Activated CD4-positive, alpha-beta T cell treated with anti-CD3 and anti-CD28 coated beads for 48 hours (primary cell): Measurements from ENCODE around the gene CDC34.
"Not testable (repeated sequence)": the region's sequence is repeated elsewhere in the genome, so short reads cannot be mapped to it uniquely, and the experiment has no call there.

ENCODE experiments used
- DNase-seq: peaks from one replicate; pipeline ENCODE4 v3.0.0-alpha.2; 2020

CDC34 gene

DNA sequence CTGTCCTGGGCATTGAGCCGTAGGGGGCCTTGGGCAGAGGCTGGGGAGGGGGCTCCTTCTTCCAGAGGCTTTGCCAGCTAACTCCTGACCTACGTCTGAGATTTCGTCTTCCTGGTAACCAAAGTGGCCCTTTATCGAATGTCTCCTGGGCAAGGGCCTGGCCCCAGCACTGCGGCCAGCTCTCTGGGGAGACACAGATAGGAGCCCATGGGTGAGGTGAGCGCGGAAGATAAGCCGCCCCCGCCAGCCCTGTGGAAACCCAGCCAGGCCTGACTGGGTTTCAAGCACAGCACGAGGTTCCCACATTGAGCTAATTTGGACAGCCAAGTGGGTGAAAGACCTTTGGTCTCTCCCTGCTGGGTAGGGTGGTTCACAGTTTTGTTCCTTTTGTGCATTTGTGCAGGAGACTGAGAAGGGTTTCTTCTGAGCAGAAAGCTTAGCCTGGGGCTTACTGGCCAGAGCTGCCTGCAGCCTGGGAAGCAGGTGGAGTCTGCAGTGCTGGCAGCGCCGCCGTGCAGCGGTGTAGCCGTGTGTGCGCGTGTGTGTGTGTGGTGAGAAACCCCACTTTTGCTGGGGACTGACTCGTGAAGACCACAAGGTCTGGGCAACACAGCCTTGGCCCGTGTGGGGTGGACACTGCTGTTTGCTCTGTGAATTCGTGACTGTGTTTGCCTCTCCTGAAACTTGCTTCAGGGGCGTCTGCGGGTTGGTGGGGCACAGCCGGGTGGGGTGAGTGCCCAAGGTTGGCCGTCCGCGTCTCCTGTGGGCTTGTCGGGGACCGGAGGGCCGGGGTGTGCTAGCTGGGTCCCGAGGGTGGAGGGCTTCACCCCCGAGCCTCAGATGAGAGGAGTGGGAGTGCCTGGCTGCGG is 43.3 kb downstream of the CDC34 start:
- no peak for DNase-seq

DNA sequence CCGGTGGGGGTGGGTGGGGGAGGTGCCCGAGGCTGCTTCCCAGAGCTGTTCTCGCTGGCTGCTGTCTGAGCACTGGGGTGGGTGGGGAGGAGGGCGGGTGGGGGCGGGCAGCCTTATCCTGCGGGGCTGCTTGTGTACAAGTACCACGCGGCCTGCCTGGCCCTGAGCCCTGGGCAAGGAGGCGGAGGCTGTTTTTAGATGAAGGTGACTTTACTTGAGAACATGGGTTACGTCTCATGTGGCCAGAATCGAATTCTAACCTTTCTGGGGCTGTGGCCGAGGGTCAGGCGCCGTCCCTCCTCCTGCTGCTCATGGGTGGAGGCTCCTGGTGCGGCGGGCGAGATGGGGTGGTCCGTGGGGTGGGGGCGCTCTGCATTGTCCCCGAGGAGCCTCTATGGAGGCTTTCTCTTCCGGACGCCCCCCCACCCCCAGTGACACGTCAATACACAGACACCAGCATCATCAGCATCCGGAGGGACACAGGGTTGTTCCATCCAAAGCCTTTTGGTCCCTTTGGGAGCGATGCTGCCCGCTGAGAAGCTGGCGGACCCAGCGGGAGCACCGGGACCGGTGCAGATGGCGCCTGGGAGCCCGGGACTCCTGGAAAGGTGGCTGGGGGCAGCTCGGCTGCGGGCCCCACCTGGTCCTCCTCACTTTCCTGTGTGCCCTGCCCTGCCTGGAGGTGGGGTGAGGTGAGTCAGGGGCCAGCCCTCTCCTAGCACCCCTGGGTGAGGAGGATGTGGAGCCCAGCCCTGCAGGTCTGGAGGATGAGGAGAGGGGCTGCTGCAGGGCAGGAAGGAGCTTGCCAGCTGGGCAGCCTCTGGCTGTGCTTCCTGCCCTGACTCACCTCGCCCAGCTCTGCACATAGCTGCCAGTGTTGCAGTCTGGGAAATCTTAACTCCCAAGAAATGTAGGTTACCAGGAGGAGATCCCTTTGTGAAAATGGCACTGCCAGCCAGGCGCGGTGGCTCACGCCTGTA is 44.3 kb downstream of the CDC34 start:
- DNase-seq, result no peak

DNA sequence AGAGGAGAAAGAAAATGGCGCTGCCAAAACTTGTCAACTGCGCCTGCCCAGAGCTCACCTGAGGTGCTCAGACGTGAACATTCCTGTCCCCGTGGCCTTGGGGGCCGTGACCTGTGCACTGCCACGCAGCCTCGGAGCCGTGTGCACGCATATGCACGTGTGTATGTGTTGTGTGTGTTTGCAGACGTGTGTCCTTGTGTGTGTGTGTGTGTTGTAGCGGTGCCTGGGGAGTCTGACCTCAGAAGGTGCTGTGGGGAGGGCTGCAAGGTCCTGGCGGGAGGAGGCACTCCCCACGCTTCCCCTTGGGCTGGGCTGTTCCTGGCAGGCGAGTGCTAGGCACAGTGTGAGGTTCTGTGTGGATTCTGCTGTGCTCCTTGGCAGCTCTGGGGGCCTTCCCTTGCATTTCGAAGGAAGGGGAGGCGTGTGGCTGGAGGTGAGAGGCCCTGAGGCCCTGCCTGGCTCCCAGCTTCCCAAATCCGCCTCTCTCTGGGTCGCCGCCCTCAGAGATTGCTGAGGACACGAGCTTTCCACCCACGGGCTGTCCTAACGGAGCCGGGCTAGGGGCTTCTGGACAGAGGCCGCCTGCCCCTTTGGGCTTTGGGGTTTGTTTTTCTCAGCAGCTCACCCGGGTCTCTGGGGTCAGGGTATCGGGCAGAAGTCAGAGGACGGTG is 45.3 kb downstream of the CDC34 start:
- no peak for DNase-seq

DNA sequence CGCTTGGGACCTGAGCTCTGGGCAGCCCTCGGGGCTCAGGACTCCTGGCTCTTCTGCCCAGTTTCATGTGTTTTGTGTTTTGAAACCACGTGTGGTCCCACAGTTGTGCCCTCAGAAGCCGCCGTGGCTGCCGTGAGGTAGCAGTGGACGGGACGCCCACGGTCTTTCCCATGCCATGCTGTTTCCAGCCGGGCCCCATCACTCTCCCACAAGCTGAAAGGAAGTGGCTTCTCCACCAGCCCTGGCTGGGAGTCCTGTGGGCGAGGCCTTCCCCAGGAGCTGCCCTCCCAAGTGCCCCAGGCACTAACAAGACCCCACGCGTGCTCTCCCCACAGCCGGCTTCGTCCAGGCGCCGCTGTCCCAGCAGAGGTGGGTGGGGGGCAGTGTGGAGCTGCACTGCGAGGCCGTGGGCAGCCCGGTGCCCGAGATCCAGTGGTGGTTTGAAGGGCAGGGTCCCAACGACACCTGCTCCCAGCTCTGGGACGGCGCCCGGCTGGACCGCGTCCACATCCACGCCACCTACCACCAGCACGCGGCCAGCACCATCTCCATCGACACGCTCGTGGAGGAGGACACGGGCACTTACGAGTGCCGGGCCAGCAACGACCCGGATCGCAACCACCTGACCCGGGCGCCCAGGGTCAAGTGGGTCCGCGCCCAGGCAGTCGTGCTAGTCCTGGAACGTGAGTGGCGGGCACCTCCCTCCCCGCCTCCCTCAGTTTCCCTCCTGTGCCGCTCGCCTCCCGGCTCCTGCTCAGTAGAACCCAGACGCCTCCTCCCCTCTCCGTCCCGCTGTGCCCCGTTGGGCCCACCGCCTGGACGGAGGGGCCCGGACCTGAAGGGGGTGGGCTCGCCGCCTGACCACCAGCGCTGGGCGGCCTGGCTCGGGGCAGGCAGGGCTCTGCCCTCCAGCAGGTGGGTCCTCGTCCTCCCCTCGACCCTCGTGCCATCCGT is 46.2 kb downstream of the CDC34 start:
- DNase-seq, result no peak

DNA sequence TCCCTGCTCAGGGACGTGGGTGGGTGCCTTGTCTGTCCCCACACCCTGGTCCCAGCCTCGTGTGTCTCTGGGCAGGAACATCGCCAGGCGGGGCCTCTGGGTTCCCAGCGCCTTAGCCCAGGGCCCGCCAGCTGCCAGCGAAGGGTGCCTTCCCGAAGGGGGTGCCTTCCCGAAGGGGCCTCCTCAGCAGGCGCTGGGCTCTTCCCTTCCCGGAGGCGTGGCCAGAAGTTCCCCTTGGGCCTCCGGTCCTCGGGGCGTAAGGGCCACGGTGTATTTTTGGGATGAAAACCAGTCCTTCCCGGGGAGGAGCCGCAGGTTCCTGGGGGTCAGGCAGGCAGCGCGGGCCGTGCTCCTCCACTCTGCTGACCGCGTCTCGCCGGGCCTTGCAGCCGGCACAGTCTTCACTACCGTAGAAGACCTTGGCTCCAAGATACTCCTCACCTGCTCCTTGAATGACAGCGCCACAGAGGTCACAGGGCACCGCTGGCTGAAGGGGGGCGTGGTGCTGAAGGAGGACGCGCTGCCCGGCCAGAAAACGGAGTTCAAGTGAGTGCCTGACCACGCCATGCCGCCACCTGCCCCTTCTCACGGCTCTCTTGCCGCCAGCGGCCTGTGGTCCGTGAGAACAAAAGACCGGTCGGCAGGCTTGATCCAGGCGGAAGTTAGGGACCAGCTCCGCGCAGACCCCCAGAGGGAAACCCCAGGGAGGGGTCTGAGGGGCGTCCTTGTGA is 47.7 kb downstream of the CDC34 start:
- DNase-seq, result no peak

DNA sequence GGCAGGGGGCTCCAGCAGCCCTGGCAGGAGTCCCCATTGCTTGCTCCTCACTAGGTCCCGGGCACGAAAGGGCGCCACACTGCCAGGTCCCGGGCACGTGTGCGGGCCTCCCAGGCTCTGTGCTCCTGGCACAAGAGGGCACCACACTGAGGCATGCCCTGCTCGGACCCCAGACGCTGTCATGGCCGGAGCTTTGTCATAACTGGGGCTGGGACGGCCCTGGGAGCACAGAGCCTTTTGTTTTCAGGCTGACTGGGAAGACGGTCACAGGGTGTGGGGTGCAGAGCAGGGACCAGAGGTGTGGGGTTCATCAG is 48.2 kb downstream of the CDC34 start:
- no peak for DNase-seq

DNA sequence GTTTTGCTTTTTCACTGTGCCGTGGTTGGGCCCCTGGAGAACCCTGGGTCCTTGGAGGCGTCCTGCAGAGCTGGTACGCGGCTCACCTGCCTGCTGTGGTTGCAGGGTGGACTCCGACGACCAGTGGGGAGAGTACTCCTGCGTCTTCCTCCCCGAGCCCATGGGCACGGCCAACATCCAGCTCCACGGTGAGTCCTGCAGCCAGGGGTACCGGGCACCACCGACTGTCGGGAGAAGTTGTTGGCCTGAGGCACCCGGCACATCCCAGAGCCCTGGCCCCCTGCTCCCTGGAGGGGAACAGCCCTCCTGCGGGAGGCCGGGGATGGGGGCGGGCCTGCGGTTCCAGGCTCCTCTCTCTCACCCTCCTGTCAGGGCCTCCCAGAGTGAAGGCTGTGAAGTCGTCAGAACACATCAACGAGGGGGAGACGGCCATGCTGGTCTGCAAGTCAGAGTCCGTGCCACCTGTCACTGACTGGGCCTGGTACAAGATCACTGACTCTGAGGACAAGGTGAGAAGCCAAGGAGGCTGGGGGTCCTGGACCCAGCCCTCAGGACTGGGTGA is 48.8 kb downstream of the CDC34 start:
- DNase-seq, result no peak

DNA sequence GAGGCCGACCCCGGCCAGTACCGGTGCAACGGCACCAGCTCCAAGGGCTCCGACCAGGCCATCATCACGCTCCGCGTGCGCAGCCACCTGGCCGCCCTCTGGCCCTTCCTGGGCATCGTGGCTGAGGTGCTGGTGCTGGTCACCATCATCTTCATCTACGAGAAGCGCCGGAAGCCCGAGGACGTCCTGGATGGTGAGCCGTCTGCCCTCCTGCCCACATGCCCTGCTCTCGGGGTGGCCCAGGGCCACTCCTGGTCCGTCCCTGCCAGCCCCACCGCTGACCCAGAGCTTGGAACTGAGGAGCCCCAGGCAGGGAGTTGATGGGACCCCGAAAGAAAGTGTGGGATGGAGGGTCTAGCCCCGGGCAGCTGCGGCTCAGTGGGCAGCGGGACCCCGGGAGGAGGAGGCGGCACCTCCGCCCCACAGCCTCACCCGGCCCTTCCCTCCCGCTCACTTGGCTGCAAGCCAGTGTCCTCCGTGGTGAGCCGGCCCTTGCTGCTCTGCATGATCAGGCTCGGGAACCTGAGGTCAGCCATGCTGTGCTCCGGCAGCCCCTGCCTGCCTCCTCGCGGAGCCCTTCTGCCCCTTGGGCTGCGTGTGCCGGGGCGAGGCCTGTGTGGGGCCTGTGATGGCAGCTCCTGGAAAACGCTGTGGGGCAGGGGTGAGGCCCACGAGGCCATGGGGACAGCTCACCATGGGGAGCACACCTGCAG is 50.0 kb downstream of the CDC34 start:
- no peak for DNase-seq

DNA sequence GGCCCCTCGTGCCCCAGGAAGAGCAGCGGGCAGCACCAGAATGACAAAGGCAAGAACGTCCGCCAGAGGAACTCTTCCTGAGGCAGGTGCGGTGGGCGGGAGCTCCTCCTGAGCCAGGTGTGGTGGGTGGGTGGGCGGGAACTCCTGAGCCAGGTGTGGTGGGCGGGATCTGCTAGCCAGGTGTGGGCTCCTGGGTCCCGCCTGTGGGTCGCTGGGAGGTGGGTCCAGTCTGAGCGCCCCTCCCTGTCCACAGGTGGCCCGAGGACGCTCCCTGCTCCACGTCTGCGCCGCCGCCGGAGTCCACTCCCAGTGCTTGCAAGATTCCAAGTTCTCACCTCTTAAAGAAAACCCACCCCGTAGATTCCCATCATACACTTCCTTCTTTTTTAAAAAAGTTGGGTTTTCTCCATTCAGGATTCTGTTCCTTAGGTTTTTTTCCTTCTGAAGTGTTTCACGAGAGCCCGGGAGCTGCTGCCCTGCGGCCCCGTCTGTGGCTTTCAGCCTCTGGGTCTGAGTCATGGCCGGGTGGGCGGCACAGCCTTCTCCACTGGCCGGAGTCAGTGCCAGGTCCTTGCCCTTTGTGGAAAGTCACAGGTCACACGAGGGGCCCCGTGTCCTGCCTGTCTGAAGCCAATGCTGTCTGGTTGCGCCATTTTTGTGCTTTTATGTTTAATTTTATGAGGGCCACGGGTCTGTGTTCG is 51.1 kb downstream of the CDC34 start:
- DNase-seq, result no peak

DNA sequence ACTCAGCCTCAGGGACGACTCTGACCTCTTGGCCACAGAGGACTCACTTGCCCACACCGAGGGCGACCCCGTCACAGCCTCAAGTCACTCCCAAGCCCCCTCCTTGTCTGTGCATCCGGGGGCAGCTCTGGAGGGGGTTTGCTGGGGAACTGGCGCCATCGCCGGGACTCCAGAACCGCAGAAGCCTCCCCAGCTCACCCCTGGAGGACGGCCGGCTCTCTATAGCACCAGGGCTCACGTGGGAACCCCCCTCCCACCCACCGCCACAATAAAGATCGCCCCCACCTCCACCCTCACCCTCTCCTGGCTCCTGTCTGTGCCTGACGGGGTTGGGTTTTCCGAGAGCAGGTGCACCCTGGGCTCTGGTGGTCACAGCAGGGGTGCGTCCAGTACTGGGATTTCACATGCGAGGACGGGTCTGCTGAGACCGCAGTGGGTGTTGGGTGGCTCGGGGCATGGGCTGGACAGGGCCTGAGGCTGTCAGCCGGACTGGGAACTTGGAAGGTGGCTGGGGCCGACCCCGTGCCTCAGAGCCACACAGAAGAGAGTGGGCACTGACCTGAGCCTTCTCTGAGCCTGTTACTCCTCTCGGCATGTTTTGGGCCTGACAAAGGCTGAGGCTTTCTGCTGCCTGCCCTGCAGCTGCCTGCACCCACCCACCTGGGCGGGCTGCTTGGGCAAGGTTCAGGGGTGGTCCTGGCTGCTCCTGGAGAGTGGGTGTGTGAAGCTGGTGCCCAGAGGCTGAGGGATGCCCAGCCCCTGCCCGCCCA is 51.8 kb downstream of the CDC34 start:
- no peak for DNase-seq

DNA sequence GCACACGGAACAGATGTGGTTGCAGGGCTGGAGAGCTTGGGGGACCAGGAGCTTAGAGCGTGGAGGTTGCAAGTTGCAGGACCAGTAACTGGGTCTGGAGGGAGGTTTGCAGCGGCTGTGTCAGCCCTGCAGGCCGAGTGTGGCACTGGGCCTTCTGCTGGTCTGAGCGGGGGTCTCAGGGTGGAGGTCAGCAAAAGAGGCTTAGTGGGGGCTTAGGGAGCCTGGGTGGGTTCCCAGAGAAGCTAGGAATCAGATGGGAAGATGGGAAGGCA is 52.3 kb downstream of the CDC34 start:
- no peak for DNase-seq

DNA sequence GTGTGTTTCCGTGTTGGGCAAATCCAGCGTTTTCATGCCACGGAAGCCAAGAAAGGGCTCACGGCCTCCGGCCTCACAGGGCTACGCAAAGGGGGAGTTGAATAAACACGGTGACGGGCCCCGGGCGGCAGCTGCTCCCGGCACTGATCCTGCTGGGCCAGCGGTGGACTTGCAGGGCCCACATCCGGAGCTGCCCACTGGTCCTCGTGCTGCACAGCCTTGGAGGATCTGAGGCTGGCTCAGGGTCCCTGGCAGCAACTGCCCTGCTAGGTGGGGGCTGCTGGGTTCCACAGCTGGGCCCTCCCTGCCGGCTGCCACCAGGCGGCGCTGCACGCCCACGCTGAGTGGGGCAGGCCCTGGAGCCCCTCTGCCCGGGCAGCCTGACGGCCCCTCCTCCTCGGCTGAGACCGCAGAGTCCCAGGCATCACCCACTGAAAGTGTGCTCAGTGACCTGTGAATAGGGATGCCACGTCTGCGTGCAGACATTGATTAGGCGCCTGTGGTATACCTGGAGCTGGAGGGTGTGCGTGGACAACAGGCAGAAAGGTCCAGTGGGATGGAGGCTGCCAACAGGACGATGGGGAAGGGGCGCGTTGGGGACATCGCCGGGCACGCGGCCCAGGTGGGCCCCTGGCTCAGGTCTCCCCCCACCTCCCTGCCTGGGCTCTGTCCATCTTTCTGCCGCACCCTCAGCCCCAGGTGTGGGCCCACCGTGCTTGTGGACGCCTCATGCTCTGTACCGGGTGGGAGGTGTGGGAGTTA is 52.9 kb downstream of the CDC34 start:
- DNase-seq, result peak; percentile 73

DNA sequence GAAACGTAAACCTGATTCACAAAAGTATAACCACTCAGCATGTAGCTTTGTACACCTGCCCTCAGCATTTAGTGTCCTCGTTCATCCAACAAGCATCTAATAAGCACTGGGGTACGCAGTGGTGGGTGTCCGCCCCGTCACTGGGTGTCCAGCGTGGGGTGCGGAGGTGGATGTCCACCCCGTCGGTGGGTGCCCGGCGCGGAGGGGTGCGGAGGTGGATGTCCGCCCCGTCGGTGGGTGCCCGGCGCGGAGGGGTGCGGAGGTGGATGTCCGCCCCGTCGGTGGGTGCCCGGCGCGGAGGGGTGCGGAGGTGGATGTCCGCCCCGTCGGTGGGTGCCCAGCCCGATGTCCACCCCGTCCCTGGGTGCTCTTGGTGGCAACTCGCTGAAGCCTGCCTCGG is 53.6 kb downstream of the CDC34 start:
- DNase-seq, result not testable (repeated sequence)

DNA sequence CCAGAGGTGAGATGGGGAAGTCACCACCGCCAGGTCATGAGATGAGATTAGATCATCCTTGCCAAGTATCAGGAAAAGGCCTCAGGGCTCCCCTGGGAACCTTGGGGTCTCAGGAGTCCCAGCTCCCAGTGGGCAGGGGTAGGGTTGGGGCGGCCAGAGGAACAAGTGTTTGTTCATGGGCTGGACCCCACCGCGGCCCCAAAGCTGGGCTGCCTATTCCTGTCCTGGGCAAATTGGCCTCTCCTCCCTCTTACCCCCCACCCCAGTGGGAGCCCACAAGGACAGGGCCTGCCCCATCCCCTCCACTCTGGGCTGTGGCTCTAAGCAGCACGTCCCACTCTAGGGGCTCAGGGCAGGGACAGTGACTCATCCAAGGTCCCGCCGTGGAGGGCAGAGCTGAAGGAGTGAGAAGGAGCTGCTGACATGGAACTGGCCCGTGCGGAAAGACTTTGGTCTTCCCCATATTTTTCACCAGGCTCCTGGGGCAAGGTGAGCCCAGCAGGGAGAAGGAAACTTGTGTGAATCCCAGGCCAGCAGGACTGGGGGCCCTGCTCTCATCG is 54.1 kb downstream of the CDC34 start:
- DNase-seq, result no peak

DNA sequence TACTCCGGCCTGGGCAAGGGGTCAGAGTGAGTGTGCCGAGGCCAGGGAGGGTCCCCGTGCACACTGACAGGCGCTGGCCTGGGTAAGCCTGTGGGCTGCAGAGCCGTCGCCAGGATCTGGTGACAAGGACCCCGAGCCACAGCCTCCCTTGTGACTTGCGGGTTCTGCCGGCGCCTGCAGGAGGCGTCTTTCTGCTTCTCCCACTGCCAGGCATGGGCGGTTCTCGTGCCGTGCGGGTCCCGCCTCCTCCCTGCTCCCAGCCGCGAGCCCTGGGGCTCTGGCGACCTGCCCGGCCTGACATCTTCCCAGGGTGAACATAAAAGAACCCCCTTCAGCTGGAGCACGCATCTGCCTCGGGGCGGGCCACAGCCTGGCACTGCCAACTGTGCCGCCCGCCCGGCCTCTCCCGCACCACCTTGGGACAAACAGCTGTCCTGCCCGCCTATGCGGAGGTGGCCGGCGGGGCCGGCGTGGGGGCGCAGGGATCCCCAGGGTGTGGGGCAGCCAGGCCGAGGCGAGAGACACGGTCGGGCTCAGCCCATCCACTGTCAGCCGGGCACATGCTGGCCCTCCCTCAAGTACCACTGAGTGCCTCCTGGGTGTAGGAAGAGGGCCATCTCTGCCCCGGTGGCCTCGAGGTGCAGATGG is 56.7 kb downstream of the CDC34 start:
- DNase-seq, result peak; percentile 84

DNA sequence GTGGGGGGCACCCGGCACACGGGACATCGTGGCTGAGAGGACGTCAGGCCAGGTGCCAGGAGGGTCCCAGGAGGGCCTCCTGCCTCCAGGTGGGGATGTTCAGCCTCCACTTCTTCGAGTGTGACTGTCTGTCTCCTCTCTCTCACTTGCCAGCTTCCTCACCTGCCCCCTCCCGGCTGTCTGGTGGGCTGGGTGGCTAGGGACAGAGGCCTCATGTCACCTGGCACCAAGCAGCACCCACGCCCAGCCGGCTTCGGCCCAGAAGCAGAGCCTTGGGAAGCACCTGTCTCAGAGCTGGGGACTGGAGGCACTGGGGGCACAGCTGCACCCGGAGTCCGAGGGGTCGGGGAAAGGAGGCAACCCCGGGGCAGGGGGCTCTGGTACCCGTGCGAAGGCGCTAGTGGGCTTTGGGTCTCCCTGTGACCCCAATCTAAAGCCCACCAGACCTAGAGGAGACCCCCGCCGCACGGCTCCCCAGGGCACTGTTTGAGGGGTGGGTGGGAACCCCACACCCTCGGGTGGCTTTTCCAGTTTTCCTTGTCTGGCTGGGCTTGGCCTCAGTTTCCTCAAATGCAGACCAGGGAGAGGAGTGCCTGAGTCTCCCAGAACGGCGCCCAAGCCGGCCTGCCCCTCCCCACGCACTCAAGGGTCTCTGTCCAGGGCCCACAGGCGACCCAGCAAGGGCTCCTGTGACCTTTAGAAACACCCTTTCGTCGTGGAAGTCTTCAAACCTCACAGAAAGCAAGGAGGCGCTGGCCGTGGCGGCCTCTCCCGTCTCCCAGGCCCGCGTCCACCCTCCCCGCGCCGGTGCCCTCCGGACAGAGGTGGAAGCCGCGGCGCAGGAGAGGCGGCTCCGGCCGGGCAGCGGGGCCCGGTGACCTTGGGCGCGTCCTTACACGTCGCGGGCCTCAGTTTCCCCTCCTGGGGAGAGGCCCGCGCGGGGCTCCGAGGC is 57.5 kb downstream of the CDC34 start:
- DNase-seq, result peak; percentile 22
